ENCODE results near the gene NDUFAF4.

DNA sequence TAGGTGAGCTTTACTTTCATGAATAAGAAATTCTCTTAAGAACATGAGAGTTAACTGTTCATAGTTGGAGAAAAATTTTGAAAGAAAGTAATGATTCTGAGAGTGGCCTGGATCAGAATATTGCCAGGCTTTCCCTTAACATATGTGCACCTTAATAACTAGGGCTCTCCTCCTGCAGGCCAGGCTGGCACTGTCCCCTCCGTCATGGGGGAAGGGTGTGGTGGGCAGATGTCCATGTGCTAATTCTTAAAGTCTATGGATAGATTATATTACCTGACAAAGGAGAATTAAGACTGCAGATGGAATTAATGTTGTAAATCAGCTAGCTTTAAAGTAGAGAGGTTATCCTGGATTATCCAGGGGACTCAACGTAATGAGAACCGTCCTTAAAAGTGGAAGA, 15.9 kb upstream of the NDUFAF4 start:
- TF ChIP-seq, protein P1, sequence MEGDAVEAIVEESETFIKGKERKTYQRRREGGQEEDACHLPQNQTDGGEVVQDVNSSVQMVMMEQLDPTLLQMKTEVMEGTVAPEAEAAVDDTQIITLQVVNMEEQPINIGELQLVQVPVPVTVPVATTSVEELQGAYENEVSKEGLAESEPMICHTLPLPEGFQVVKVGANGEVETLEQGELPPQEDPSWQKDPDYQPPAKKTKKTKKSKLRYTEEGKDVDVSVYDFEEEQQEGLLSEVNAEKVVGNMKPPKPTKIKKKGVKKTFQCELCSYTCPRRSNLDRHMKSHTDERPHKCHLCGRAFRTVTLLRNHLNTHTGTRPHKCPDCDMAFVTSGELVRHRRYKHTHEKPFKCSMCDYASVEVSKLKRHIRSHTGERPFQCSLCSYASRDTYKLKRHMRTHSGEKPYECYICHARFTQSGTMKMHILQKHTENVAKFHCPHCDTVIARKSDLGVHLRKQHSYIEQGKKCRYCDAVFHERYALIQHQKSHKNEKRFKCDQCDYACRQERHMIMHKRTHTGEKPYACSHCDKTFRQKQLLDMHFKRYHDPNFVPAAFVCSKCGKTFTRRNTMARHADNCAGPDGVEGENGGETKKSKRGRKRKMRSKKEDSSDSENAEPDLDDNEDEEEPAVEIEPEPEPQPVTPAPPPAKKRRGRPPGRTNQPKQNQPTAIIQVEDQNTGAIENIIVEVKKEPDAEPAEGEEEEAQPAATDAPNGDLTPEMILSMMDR (IDR thresholded peaks at IDR 0.05) = no peak
- TF ChIP-seq POLR2A (IDR thresholded peaks at IDR 0.05) = no peak

Measured in sigmoid colon (tissue), 3 donors.